Right lobe of liver (tissue), 4 donors: ENCODE measurements around the gene STRBP.

Source experiments
- POLR2A ChIP-seq: fragments of 450-650 bp; IDR thresholded peaks from one replicate; pipeline ENCODE4 v1.6.1; 2017; ENCODE audit warnings: antibody characterized with exemption, mild to moderate bottlenecking
- TF ChIP-seq, protein P1 (sequence below), 4 donors: fragments of 200-600 bp in 3 of 4; fragments of 450-650 bp in 1 of 4; IDR thresholded peaks; one replicate each; pipeline versions ENCODE4 v1.5.1 to v1.8.0; 2016 to 2022; ENCODE audit warnings: antibody characterized with exemption in 4 of 4, mild to moderate bottlenecking in 2 of 4
- donor health status: DM: no; HTN: no; CAD: no.
- donor health status: DM: no; HTN: no; CAD: no.
- donor health status: DM: no; HTN: yes; CAD: no.

DNA sequence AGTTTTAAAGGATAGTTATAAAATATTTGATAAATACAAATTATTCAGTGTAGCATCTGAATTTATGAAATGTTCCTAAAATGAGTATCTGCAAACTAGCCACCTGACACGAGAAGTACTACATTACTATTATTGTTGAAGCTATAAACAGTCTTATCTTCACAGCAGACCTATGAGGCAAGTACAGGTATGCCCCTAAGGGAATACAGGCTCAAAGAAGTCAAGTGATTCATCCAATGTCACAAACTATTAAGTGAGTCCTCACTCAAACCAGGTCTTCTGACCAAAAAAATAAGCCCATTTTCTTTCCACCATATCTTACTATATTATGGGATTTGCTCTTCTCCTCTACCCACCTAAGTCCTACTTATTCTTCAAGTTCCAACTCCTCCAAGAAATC lies 28.7 kb downstream of the STRBP start:
- TF ChIP-seq, protein P1, sequence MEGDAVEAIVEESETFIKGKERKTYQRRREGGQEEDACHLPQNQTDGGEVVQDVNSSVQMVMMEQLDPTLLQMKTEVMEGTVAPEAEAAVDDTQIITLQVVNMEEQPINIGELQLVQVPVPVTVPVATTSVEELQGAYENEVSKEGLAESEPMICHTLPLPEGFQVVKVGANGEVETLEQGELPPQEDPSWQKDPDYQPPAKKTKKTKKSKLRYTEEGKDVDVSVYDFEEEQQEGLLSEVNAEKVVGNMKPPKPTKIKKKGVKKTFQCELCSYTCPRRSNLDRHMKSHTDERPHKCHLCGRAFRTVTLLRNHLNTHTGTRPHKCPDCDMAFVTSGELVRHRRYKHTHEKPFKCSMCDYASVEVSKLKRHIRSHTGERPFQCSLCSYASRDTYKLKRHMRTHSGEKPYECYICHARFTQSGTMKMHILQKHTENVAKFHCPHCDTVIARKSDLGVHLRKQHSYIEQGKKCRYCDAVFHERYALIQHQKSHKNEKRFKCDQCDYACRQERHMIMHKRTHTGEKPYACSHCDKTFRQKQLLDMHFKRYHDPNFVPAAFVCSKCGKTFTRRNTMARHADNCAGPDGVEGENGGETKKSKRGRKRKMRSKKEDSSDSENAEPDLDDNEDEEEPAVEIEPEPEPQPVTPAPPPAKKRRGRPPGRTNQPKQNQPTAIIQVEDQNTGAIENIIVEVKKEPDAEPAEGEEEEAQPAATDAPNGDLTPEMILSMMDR (IDR thresholded peaks at IDR 0.05) = no peak
- TF ChIP-seq POLR2A = no peak
